ENCODE measurements around the gene EZR.

DNA sequence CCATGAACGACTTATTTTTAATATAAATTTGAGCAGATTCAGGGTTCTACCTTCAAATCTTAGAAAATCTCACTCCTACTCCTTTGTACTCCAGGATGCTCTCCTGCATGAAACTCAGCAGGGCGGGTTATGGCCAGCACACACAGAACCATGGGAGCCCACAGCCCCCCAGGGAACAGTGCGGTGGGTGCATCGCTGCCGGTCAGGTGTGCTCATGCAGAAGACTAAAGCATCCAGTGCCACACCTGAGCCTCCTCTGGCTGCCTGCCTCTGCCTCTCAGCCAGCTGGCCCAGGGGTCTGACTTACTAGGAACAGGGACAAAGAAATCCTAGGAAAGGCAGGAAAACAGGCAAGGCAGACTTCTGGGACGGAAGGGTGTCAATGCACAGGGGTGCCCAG, 31.8 kb downstream of the EZR start:
- TF ChIP-seq, protein P1, sequence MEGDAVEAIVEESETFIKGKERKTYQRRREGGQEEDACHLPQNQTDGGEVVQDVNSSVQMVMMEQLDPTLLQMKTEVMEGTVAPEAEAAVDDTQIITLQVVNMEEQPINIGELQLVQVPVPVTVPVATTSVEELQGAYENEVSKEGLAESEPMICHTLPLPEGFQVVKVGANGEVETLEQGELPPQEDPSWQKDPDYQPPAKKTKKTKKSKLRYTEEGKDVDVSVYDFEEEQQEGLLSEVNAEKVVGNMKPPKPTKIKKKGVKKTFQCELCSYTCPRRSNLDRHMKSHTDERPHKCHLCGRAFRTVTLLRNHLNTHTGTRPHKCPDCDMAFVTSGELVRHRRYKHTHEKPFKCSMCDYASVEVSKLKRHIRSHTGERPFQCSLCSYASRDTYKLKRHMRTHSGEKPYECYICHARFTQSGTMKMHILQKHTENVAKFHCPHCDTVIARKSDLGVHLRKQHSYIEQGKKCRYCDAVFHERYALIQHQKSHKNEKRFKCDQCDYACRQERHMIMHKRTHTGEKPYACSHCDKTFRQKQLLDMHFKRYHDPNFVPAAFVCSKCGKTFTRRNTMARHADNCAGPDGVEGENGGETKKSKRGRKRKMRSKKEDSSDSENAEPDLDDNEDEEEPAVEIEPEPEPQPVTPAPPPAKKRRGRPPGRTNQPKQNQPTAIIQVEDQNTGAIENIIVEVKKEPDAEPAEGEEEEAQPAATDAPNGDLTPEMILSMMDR (conservative IDR thresholded peaks at IDR 0.05; ENCODE audit: low read length): no peak
- TF ChIP-seq EZH2phosphoT487 (IDR thresholded peaks at IDR 0.05; ENCODE audit: borderline replicate concordance, low read depth, low read length): no peak

All from OCI-LY7 (cell line).